ENCODE results near the gene SMIM5.

DNA sequence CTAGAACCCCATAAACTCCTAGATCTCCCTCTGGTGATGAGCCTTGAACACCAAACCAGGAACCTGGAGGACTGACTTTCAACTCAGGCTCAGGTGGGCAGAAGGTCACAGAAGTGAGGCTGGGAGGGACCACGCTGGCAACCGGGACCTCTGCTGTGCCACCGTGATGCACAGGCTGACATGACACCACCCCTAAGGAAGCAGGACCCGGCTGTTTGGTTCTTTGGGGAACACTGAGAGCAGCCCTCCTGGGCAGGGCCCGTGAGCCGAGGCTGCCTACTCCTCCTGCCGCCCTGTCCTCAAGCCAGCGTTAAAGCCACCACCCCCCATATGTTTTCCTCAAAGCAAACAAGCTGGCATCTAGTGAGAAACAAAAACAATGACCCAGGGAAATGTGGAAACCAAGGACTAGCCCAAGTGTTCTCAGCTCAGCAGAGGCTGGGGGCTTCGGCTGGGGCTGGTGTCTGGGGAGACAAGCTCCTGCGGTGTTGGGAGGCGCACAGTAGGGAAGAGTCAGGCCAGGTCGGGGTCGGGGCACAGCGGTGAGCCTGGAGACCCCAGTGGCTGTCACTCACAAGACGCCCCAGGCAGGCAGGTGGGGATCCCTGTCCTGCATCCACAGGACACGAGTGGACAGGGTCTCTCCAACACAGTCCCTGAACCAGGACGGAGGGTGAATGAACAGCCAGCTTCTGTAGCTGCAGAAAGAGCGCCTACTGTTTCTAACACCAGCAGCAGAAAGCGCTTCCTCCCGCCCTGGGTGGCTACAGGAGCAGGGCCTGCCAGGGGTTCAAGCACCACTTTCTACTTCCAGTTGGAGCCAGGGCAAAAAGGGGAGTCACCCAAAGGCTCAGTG lies 1.7 kb downstream of the SMIM5 start:
- no peak for TF ChIP-seq POLR2AphosphoS5 (IDR thresholded peaks at IDR 0.05; ENCODE audit: insufficient read depth, low read depth, low read length)
- TF ChIP-seq GATA2 (IDR thresholded peaks at IDR 0.05; ENCODE audit: insufficient read depth, insufficient read length, low read depth, low read length): no peak
- TF ChIP-seq, protein P1, sequence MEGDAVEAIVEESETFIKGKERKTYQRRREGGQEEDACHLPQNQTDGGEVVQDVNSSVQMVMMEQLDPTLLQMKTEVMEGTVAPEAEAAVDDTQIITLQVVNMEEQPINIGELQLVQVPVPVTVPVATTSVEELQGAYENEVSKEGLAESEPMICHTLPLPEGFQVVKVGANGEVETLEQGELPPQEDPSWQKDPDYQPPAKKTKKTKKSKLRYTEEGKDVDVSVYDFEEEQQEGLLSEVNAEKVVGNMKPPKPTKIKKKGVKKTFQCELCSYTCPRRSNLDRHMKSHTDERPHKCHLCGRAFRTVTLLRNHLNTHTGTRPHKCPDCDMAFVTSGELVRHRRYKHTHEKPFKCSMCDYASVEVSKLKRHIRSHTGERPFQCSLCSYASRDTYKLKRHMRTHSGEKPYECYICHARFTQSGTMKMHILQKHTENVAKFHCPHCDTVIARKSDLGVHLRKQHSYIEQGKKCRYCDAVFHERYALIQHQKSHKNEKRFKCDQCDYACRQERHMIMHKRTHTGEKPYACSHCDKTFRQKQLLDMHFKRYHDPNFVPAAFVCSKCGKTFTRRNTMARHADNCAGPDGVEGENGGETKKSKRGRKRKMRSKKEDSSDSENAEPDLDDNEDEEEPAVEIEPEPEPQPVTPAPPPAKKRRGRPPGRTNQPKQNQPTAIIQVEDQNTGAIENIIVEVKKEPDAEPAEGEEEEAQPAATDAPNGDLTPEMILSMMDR (IDR thresholded peaks at IDR 0.05; ENCODE audit: extremely low read depth in 1 of 2, insufficient read depth in 1 of 2, low read depth in 1 of 2, low read length in 2 of 2): no peak
- no peak for TF ChIP-seq POLR2A (IDR thresholded peaks at IDR 0.05; ENCODE audit: low read depth, low read length)
- no peak for TF ChIP-seq EZH2 (IDR thresholded peaks at IDR 0.05; ENCODE audit: borderline replicate concordance, low read depth, low read length, severe bottlenecking)
- TF ChIP-seq, protein P2, sequence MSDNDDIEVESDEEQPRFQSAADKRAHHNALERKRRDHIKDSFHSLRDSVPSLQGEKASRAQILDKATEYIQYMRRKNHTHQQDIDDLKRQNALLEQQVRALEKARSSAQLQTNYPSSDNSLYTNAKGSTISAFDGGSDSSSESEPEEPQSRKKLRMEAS (IDR thresholded peaks at IDR 0.05; ENCODE audit: insufficient read depth, insufficient read length): no peak
- TF ChIP-seq JUN (IDR thresholded peaks at IDR 0.05; ENCODE audit: borderline replicate concordance, insufficient read depth, insufficient read length, low read depth): no peak
- TF ChIP-seq FOS (IDR thresholded peaks at IDR 0.05; ENCODE audit: borderline replicate concordance, insufficient read depth, low read length): no peak
- no peak for TF ChIP-seq MYC (IDR thresholded peaks at IDR 0.05; ENCODE audit: low read depth, low read length)
